ENCODE measurements around the gene RNF5.

GRCh38 chr6:32128751-32129296, 49.4 kb upstream of the RNF5 start:
- TF ChIP-seq, protein P1, sequence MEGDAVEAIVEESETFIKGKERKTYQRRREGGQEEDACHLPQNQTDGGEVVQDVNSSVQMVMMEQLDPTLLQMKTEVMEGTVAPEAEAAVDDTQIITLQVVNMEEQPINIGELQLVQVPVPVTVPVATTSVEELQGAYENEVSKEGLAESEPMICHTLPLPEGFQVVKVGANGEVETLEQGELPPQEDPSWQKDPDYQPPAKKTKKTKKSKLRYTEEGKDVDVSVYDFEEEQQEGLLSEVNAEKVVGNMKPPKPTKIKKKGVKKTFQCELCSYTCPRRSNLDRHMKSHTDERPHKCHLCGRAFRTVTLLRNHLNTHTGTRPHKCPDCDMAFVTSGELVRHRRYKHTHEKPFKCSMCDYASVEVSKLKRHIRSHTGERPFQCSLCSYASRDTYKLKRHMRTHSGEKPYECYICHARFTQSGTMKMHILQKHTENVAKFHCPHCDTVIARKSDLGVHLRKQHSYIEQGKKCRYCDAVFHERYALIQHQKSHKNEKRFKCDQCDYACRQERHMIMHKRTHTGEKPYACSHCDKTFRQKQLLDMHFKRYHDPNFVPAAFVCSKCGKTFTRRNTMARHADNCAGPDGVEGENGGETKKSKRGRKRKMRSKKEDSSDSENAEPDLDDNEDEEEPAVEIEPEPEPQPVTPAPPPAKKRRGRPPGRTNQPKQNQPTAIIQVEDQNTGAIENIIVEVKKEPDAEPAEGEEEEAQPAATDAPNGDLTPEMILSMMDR (IDR thresholded peaks at IDR 0.05; ENCODE audit: low read length): no peak
- no peak for TF ChIP-seq EZH2 (IDR thresholded peaks at IDR 0.05; ENCODE audit: borderline replicate concordance, low read length)
